NCI-H2029 treated with DMSO at 0.1 percent for 48 hours (cell line): ENCODE data around the gene MAP3K20.

Source experiments
- DNase-seq: peaks from one replicate; lab custom pipeline; 2025; lab: John Stamatoyannopoulos, UW

Gene MAP3K20

DNA sequence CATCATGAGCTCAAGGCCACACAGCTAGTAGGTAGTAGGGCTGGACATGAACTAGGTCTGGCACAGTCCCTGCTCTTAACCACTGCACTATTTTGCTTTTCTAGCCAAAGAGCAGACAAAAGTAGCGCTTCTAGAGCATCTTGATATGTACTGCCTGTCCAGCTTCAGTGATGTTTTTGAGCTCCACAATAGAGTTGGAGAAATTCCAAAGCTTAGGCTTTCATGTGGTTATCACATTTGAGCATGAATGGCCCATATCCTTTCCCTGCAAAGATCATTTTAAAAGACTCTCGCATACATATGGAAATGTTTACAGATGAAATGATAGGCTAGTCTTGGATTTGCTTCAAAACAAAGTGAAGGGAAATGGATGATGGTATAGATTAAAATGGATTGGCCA, 128.7 kb downstream of the MAP3K20 start:
- DNase-seq, result no peak

DNA sequence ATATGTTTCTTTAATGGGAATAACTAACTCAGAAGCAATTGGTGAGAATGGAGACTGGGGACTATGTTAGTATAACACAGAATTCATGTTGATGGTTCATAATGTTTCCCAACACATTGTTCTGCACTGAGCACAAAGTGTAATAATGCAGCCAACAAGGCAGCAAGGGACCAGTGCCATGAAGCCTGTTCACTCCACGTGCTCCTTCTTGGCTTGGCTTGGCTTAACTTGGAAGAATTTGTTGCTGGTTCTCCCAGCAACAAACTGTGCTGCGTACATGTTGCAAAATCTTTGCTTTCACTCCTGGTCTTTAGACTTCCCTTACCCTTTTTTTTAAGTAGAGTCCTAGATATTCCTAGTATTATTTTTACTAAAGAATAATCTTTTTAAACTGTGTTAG, 129.7 kb downstream of the MAP3K20 start:
- no peak for DNase-seq

DNA sequence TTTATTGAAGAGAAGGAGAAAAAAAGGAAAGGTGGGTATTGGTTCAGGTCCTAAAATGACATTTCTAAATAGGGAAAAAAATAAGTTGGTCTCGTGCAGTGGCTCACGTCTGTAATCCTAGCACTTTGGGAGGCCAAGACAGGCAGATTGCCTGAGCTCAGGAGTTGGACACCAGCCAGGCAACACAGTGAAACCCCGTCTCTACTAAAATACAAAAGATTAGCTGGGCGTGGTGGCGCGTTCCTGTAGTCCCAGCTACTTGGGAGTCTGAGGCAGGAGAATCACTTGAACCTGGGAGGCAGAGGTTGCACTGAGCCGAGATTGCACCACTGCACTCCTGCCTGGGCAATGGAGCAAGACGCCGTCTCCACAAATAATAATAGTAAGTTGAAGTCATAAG, 131.5 kb downstream of the MAP3K20 start:
- DNase-seq, result peak; percentile 42

DNA sequence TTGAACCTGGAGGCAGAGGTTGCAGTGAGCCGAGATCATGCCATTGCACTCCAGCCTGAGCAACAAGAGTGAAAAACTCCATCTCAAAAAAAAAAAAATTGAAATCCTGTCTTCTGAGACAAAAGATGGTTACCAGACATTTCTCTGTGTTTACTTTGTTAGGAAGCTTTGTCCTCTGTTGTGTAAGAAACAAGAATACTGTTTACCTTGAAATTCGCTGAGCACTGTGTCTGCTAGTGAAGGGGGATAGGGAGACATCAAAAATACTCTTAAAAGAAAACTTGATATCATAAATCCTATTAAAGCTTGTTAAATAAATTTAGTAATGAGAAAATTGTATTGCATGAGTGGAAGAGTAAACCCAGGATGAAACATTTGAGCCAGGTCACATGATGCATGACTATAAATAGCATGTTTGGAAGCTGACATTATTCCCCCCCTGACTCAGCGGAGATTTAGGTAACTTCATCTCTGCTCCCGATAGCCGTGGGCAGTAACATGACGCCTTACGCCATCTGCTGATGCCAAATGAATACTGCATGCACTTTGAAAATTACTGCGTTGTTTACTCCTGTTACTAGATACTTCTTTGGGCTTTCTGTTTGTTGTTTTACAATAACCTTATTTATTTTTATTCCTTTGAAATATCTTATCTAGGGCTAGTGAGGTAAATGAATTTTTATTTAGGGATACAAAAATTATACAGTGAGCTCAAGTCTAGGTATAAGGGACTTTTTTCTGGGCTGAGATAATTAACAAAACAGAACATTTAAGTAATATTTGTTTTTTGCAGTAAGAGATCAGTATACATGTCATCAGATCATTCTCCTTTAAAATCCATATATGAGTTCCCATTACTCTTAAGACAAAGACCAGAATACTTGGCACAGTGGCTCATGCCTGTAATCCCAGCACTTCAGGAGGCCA, 134.9 kb downstream of the MAP3K20 start:
- peak; percentile 83 for DNase-seq

DNA sequence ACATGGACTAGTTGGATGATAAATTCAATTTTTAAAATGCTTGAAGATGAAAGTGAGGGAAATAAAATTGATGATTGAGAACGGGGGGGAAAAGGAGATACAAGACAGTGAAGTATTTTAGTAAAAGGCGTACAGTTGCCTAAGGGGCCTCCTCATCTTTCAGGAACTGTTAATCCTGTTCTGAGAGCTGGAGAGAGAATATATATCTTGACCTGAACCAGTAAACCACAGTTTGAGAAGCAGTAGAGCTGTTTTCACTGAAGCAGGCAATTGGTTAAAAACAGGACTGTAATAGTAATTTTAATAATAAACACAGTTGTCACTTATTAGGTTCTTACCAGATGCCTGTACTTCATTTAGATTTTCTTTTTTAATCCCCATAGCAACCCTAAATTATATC, 137.5 kb downstream of the MAP3K20 start:
- no peak for DNase-seq

DNA sequence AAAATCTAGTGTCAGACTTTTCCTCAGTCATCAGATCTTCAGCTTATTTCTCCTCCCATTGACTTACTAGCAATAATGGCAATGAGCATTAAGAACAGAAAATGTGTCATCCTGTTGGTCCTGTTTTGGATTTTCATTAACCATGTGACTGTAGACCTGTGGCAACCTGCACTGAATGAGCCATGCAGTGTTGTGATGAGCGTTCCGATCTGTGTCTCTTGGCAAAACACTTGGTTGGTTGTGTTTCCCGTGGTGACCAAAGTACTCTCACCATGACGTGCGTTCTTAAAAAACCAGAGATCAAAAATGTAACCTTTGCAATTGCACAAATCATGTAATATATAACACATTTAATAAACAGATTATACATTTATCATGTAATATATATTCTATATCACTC, 138.6 kb downstream of the MAP3K20 start:
- no peak for DNase-seq

DNA sequence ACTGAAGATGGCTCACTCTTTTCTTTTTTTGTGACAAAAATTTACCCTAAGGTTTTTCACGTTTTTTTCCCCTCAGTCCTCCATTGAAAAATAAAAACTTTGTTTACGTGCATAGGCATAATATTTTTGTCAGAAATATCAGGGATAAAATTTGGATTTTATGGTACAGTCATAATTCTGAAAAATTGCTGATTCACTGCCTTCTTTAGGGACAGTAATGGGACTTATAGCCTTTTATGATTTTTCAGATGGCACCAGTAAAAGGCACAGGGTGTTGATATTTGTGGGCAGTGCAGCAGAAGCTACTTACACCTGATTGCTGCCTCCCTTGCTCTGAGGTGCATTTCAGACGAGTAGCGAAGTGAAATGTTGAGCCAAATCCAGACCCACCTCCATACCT, 139.7 kb downstream of the MAP3K20 start:
- DNase-seq, result no peak

DNA sequence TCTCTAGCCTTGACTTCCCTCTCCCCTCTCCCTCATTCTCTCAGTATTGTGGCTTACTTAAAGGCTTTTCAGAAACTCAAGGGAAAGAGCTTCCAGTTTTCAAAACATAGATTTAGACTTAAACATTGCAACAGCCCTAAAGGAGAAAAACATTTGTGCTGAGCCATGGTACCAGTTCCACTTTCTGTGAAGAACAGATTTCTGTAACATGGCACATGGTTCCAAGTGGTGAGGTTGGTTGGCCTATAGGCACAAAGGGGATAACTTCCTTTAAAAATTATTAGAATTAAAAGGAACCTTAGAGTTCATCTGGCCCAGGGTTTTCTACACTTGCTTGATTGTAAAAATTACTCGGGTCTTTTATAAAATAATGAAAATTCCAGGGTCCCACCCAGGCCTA, 140.4 kb downstream of the MAP3K20 start:
- no peak for DNase-seq

DNA sequence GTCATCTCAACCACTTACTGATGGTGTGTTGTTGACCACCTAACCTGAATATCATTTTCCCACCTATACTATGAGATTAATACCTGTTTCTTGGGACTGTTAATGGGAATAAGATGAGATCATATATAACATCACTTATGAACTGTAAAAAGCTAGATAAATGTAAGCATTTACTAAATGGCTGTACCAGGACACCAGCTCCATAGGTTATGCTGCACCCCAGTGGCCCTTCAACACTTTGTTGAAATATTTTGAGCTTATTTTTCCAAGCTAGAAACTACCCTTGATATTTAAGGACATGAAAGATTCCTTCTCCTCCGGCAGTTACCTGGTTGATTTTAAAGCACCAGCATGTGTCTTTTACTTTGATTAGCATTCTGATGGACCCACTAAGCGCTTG, 141.0 kb downstream of the MAP3K20 start:
- no peak for DNase-seq

DNA sequence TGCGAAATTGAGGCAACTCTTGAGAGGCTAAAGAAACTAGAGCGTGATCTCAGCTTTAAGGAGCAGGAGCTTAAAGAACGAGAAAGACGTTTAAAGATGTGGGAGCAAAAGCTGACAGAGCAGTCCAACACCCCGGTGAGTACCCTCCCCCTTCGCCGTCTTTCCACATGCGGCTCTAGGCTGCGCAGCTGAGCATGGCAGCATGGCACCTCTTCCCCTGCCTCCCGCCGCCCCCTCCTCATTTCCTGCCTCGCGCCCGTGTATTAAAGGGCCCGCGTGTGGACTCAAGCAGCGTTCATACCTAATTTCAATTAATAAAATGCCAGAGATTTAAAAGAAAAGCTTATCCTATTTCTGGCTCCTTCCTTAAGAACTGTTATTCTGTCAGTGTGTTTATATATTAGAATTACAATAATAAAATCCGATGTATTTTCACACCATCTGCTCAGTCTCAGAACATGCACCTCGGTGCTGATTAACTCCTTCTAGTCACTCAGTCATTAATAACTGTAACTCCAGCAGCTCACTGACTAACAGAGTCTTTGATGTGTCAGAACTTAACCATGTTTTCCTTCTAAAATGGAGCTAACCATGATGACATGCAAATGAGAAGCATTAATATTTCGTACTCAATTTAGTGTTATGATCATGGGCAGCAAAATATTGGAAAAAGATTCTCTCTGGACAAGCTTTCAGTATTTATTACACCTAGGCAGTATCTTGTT, 141.6 kb downstream of the MAP3K20 start:
- no peak for DNase-seq

DNA sequence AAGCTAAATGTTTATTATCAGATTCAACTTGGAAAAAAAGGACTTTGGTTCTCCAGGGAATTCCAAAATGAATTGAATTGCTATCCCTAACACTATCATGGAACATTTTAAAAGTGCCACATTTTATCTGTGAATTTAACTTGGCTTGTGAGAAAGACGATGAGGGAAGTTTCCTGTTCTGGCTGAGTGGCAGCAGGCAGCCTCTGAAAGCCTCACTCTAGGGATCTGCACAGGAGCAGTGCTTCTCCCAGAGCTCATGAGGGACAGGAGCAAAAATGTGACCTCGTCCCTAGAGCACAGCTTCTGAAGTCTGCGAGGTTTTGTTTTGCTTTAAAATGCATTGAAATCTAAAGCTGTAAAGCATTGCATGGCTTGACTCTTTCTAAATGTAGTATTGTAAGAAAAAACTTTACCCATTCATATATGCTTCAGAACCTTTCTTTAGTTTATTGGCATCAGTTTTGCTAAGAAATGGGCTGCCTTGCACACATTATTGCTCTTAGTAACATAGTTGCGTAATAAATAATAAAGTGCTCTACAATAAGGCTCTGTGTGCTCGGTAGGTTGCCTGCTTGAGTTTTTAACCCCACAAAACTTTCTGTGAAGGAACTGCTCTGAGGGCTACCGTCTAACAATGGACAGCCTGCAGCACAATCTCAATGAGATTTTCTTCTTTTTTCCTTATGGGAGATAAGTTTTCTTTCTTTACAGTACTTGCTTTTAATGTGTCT, 142.8 kb downstream of the MAP3K20 start:
- DNase-seq, result no peak

DNA sequence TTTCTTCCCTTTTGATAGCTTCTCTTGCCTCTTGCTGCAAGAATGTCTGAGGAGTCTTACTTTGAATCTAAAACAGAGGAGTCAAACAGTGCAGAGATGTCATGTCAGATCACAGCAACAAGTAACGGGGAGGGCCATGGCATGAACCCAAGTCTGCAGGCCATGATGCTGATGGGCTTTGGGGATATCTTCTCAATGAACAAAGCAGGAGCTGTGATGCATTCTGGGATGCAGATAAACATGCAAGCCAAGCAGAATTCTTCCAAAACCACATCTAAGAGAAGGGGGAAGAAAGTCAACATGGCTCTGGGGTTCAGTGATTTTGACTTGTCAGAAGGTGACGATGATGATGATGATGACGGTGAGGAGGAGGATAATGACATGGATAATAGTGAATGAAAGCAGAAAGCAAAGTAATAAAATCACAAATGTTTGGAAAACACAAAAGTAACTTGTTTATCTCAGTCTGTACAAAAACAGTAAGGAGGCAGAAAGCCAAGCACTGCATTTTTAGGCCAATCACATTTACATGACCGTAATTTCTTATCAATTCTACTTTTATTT, 145.6 kb downstream of the MAP3K20 start:
- no peak for DNase-seq

DNA sequence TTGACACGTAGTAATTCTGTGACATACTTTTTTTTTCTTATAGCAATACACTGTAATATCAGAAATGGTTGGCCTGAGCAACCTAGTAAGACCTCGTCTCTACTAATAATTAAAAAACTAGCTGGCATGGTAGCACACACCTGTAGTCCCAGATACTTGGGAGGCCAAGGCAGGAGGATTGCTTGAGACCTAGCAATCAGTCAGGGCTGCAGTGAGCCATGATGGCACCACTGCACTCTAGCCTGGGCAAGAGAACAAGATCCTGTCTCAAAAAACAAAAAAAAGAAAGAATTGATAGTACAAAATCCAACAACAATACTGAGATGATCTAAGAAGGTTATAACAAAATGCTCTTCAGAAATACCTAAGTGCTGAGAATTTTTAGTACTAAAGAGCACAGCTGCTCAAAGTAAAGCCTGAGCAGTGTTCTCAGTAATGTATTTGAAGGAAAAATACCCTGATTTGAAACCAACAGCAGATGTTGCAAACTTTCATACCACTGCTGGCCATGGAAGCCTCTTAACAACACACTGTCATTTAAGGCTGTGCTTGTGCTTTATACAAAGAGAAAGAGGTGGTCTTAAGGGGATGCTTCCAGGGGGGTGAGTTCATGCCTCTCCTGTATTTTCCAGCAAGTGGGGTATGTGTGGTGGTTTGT, 146.4 kb downstream of the MAP3K20 start:
- DNase-seq, result no peak

DNA sequence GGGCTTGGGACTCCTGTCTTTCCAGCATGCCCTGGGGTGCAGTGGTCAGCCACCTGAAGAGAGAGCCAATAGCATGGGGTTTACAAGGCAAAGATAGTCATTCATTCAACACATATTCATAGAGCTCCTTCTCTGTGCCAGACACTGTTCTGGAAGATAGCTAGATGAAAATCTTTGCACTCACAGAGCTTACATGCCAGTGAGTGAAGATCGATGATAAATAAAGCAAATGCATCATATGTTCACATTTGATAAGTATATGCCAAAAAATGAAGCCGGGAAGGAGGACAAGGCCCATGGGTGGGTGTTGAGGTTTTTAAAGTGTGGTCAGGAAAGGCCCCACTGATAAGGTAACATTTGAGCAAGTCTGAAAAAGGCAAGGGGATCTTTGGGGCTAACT, 148.2 kb downstream of the MAP3K20 start:
- DNase-seq, result no peak

DNA sequence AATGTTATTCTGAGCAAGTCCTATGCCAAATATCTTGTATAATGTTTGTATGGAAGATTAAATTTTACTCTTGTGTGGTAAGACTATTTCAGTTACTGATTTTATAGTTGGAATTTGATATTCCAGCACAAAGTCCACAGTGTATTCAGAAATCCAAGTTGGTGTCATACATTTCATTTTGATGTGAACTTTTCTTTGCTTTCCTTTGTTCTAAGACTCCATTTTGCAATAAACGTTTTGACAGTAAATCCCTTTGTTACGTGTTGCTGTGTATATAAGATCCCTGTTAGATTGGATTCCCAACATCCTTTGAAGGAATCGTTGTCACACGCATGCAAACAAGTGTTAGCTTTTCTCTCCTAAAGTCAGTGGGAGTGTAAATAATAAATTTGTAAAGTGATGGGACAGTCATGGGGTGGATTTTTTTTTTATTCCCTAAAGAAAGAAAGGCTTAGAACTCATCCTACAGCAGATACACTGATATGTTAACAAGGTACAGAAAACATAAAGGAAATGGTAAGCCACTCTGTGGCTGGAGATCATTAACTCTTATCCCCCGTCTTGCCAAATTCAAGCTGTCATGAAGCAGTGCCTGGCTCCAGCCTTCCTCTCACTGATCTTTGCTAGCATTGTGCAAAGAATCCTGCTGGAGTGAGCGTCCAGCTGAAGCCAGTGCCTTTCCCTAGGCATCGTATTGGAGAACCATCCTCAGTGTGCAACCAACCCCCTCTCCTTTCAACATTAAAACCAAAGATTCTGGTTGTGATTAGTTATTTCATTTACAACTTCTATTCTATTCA, 151.5 kb downstream of the MAP3K20 start:
- no peak for DNase-seq

DNA sequence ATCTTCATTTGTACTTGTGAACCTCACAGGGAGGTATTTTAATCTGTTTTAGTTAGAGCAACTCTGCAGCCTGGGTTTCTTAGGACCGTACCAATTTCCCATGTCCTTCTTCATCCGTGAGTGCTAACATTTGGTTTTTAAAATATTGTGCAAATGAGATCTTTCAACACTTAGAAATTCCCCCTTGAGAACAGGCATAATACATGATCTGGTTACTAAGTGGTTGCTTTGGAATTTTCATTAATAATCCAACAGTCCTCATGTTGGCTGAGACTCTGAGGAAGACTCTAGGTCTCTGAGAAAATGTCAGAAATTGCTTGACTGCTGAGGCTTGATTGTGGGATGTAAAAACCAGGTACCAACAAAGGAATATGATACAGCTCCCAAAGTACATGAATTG, 153.4 kb downstream of the MAP3K20 start:
- DNase-seq, result no peak

DNA sequence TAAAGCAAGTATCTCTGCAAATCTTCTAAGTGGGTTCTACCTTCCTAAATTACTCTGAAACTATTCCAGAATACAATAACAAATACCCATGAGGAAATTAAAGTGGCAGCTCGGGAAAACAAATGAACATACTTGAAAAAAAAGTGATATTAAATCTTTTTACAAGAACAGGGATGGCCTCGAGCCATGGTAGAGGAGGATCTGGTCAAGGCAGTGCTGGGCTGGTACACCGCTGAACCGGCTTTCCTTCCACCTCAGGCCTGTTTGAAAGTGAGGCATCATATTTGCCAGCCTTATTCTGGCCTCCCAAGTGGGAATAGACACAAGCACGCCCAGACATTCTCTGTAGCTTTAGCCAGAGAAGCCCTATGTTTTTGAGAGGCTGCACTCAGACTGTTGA, 154.5 kb downstream of the MAP3K20 start:
- DNase-seq, result no peak

DNA sequence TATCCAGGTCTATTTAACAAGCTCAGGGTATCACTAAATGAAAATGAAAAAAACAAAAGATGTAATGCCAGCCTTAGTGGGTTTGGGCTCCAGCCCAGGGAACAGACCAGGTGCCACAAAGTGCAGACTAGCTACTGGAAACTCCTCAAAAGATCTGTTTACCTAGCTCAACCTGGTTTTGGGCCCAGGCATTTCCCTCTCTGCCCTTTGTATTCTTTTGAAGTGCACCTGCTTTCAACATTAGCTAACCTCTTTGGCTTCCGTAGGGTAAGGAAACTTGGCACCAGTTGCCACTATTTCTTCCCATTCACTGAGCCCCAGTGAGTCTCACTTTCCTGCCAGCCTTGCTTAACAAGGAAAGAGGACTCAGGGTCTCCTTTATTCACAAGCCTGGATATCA, 155.4 kb downstream of the MAP3K20 start:
- peak; percentile 97 for DNase-seq

DNA sequence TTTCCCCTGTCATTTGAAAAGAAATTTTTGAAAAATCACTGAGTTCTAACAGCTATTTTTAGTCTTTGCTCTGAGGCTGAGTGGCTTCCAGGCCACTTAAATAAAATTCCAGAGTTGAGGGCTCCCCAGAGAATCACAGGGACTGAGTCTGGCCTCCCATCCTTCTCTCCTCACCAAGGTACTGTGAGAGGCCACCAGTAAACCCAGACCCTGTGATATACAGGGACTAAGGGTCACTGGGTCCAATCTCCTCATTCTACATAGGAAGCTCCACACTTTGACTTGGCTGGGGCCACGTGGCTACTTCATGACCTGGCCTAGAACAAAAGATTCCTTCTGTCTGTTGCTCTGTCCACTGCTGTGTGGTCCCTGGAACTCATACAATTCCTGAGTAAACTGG, 155.8 kb downstream of the MAP3K20 start:
- no peak for DNase-seq

DNA sequence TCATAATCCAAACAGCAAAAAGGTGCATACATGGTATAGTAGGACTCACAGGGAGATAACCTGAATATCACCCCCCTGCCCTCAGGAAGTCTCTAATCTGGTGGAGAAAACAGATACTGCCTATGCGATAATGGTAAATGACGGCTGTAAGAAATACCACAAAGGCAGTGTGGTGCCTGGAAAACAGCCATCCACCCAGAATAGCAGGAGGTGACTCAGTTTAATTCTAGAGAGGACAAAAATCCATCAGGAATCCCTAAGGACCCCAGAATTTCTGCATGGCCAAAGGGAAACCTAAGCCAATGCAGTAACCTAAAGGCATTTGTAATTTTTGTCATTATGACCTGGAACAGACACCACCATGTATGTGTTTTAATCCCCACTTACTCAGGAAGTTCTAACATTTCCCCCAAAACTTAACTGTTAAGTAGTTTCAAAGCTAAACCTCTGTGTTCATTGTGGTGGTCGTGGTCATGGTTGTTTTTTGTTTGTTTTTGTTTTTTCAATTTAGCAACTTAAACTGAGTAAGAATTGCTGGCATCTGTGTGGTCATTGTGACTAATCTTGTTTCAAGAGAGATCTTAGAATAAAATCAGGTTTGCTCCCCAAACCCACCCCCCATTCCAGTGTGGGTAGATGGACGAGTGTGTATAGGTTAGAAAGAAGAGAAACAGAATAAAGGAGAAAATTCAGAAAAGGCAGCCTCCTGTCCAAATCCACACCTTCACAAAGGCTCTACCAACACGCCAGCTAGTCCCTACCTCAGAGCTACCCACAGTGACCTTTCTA, 157.5 kb downstream of the MAP3K20 start:
- no peak for DNase-seq
